Panc1 (cell line): ENCODE data around the gene ZBTB47. TPM values are rescaled to one million over a fixed set of nuclear protein-coding genes. Genes with fewer than 3 reads are reported as not detected.

ENCODE experiments used
- ATAC-seq: fragments of 200-7000 bp; cut with Tn5 transposase; 2 replicates; pipeline ENCODE4 v1.9.1; 2020; ENCODE audit warnings: mild to moderate bottlenecking, moderate library complexity
- BruUV-seq: library from RNA; stranded (reverse); fragments of 400-500 nt; replicated peaks from 2 replicates; lab custom pipeline; 2021; lab: Mats Ljungman, UMichigan
- CTCF ChIA-PET: fragments of 300-600 bp; sonication (Branson Sonifier 250); formaldehyde crosslinking; loops from one replicate; lab custom pipeline; 2022; ENCODE audit warnings: antibody characterized with exemption; lab: Charles Lee
- POLR2A ChIA-PET: fragments of 300-600 bp; sonication (Branson Sonifier 250); formaldehyde crosslinking; loops from one replicate; lab custom pipeline; 2022; ENCODE audit warnings: antibody characterized with exemption; lab: Charles Lee
- DNase-seq: peaks from one replicate; pipeline ENCODE4 v3.0.0-alpha.2; 2010; ENCODE audit warnings: low read depth, low spot score
- H3K27ac ChIP-seq: 2 replicates; pipeline ENCODE4 v1.5.1; 2011; ENCODE audit warnings: mild to moderate bottlenecking, low read length, inconsistent platforms
- H3K27me3 ChIP-seq: fragments of 200-500 bp; sonication (Bioruptor generic); 2 replicates; pipeline ENCODE4 v1.6.0; 2014; ENCODE audit warnings: low read length, inconsistent platforms; ENCODE audit not compliant: control insufficient read depth, insufficient read depth
- H3K36me3 ChIP-seq: fragments of 200-500 bp; sonication (Bioruptor generic); 2 replicates; pipeline ENCODE4 v1.5.1; 2014; ENCODE audit warnings: inconsistent platforms, mild to moderate bottlenecking, low read length, moderate library complexity; ENCODE audit not compliant: control insufficient read depth, insufficient read depth
- H3K4me1 ChIP-seq: 2 replicates; pipeline ENCODE4 v1.5.1; 2011; ENCODE audit warnings: inconsistent platforms, mild to moderate bottlenecking, low read length, moderate library complexity; ENCODE audit not compliant: control insufficient read depth, insufficient read depth
- H3K4me3 ChIP-seq, 2 experiments: 2 replicates each; pipeline ENCODE4 v1.5.1; 2011 to 2012; ENCODE audit warnings: low read depth in 2 of 2, low read length in 2 of 2, mild to moderate bottlenecking in 2 of 2, inconsistent platforms in 1 of 2, moderate library complexity in 1 of 2
- H3K9me3 ChIP-seq: fragments of 200-500 bp; sonication (Bioruptor generic); 2 replicates; pipeline ENCODE4 v1.5.1; 2014; ENCODE audit warnings: low read depth, mild to moderate bottlenecking, inconsistent platforms, low read length, moderate library complexity; ENCODE audit not compliant: control insufficient read depth, insufficient read depth
- POLR2AphosphoS5 ChIP-seq: IDR thresholded peaks from 2 replicates; pipeline ENCODE4 v1.6.1; 2012; ENCODE audit warnings: mild to moderate bottlenecking, low read depth, low read length, moderate library complexity
- REST ChIP-seq, 2 experiments: IDR thresholded peaks; 2 replicates each; pipeline ENCODE4 v1.6.1; 2011 to 2012; ENCODE audit warnings: low read depth in 2 of 2, control low read depth in 1 of 2, low read length in 1 of 2, mild to moderate bottlenecking in 1 of 2, moderate library complexity in 1 of 2; ENCODE audit not compliant: insufficient read depth in 1 of 2
- SIN3A ChIP-seq: IDR thresholded peaks from 2 replicates; pipeline ENCODE4 v1.6.1; 2012; ENCODE audit warnings: low read depth, mild to moderate bottlenecking, low read length, moderate library complexity, borderline replicate concordance; ENCODE audit not compliant: insufficient read depth
- TCF7L2 ChIP-seq: IDR thresholded peaks from 2 replicates; pipeline ENCODE4 v1.6.1; 2011; ENCODE audit warnings: mild to moderate bottlenecking, low read depth, low read length, inconsistent platforms
- in situ Hi-C: cut with HindIII; loops from 2 replicates; pipeline ENCODE4 v1.10.0; 2016; ENCODE audit warnings: low sequenced_read_pairs, low pct_unique_long_range_greater_than_20kb
- intact Hi-C: fragments of 100-400 bp; cut with micrococcal nuclease; formaldehyde crosslinking; loops from one replicate; pipeline ENCODE4 v1.10.0; 2022; ENCODE audit not compliant: unreplicated experiment
- total RNA-seq: library from RNA; stranded (reverse); gene quantifications from one replicate; pipeline ENCODE4 v1.2.1, GENCODE V29; 2021; ENCODE audit not compliant: unreplicated experiment
- TF ChIP-seq, protein P1 (sequence below): fragments of 450-650 bp; IDR thresholded peaks from 2 replicates; pipeline ENCODE4 v1.5.1; 2017; ENCODE audit warnings: mild to moderate bottlenecking

Gene ZBTB47
- total RNA-seq, 1 experiment from 2014 or later = 3.6 TPM

GRCh38 chr3:42707620-42708355 lies 54.3 kb downstream of the ZBTB47 start:
- intact Hi-C loops (no loop called here), in situ Hi-C loops (no loop called here)
- no peaks in the 10 kb centered on the region for H3K27me3 ChIP-seq
- TF ChIP-seq TCF7L2 (no peak), SIN3A (no peak), POLR2AphosphoS5 (no peak), REST (IDR thresholded peaks at IDR 0.05; ENCODE audit: insufficient read depth in 1 of 2, low read depth in 2 of 2, low read length in 1 of 2) (no peak)
- TF ChIP-seq, protein P1, sequence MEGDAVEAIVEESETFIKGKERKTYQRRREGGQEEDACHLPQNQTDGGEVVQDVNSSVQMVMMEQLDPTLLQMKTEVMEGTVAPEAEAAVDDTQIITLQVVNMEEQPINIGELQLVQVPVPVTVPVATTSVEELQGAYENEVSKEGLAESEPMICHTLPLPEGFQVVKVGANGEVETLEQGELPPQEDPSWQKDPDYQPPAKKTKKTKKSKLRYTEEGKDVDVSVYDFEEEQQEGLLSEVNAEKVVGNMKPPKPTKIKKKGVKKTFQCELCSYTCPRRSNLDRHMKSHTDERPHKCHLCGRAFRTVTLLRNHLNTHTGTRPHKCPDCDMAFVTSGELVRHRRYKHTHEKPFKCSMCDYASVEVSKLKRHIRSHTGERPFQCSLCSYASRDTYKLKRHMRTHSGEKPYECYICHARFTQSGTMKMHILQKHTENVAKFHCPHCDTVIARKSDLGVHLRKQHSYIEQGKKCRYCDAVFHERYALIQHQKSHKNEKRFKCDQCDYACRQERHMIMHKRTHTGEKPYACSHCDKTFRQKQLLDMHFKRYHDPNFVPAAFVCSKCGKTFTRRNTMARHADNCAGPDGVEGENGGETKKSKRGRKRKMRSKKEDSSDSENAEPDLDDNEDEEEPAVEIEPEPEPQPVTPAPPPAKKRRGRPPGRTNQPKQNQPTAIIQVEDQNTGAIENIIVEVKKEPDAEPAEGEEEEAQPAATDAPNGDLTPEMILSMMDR = no peak
- no peaks in the 10 kb centered on the region for H3K9me3 ChIP-seq
- no peaks in the 10 kb centered on the region for H3K4me1 ChIP-seq
- ATAC-seq (no peak), DNase-seq (no peak)
- no peak overlapping the region for H3K4me3 ChIP-seq
- no peaks in the 10 kb centered on the region for H3K36me3 ChIP-seq
- ChIA-PET CTCF (no interaction called here), POLR2A (no interaction called here)
- BruUV-seq = no TSS peak
- no peak overlapping the region for H3K27ac ChIP-seq

DNA sequence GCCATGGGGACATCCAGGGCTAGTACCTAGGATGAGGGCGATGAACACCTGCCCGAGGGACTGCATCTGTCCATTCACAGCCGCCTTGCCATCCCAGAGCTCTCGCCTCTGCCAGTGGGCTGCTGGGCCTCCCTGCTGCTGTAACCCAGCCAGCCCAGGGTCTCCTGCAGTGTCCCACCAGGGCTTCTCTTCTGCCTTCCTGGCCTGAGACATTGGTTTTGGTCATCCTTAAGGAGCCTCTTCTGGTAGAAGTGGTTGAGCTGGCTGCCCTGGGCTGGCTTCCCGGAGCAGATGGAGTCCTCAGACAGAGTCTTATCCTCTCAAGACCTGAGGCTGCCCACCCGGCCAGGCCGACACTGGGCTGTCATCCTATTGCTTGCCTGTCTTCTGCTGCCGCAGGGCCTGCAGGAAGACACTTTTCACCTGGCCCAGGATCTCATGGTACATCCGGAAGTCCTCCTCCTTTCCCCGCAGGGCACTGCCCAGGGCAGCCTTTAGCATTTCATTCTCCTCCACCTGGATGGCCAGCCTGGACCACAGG lies 55.2 kb downstream of the ZBTB47 start:
- no peaks in the 10 kb centered on the region for H3K4me1 ChIP-seq
- no peaks in the 10 kb centered on the region for H3K9me3 ChIP-seq
- in situ Hi-C loops = no loop called here
- no peak overlapping the region for H3K4me3 ChIP-seq
- H3K27ac ChIP-seq = no peak overlapping the region
- no peak for ATAC-seq
- CTCF ChIA-PET = no interaction called here
- H3K36me3 ChIP-seq = no peaks in the 10 kb centered on the region
- TF ChIP-seq POLR2AphosphoS5 (no peak), SIN3A (no peak), REST (IDR thresholded peaks at IDR 0.05; ENCODE audit: insufficient read depth in 1 of 2, low read depth in 2 of 2, low read length in 1 of 2) (no peak), TCF7L2 (no peak)
- TF ChIP-seq, protein P1 = no peak
- intact Hi-C loops = no loop called here
- H3K27me3 ChIP-seq = no peaks in the 10 kb centered on the region
- no peak for DNase-seq
- POLR2A ChIA-PET = interaction anchor here (0.5 kb wide), 1 partner anchor 121 kb away, joined by 3 read pairs; no protein-coding TSS in a partner anchor
- no TSS peak for BruUV-seq
